Naive thymus-derived CD4-positive, alpha-beta T cell (primary cell): ENCODE measurements around the gene GRM5. TPM values are rescaled to one million over a fixed set of nuclear protein-coding genes. Genes with fewer than 3 reads are reported as not detected.

Experiments
- ATAC-seq: fragments of 150-1000 bp; cut with Tn5 transposase; 2 replicates; pipeline ENCODE4 v1.10.0; 2021; ENCODE audit warnings: mild to moderate bottlenecking, moderate library complexity
- CTCF ChIA-PET: fragments of 350-600 bp; sonication (Branson Sonifier 250); formaldehyde crosslinking; loops from one replicate; lab custom pipeline; 2021; ENCODE audit warnings: antibody characterized with exemption; lab: Charles Lee
- POLR2A ChIA-PET: fragments of 350-600 bp; sonication (Branson Sonifier 250); formaldehyde crosslinking; loops from one replicate; lab custom pipeline; 2021; ENCODE audit warnings: antibody characterized with exemption, inconsistent platforms; lab: Charles Lee
- DNase-seq, 9 donors: peaks; one replicate each; pipeline versions ENCODE4 v3.0.0 to v3.0.0-alpha.2; 2020 to 2022; ENCODE audit warnings: mixed read lengths in 1 of 9
- H3K27ac ChIP-seq: one replicate; pipeline ENCODE4 v1.7.0; 2013; ENCODE audit warnings: mild to moderate bottlenecking, low read depth, low read length, moderate library complexity
- H3K27me3 ChIP-seq, 2 donors: one replicate each; pipeline ENCODE4 v1.7.0; 2013; ENCODE audit warnings: low read length in 2 of 2, mild to moderate bottlenecking in 2 of 2, moderate library complexity in 2 of 2; ENCODE audit not compliant: control insufficient read depth in 2 of 2, insufficient read depth in 2 of 2
- H3K36me3 ChIP-seq, 3 experiments: 1 replicate in 2 of 3; 2 replicates in 1 of 3; pipeline ENCODE4 v1.7.0; 2013; ENCODE audit warnings: low read length in 3 of 3, mild to moderate bottlenecking in 3 of 3, moderate library complexity in 1 of 3; ENCODE audit not compliant: insufficient read depth in 3 of 3, control insufficient read depth in 2 of 3
- H3K4me1 ChIP-seq, 2 donors: one replicate each; pipeline ENCODE4 v1.7.0; 2013; ENCODE audit warnings: low read length in 2 of 2, mild to moderate bottlenecking in 2 of 2, moderate library complexity in 1 of 2; ENCODE audit not compliant: control insufficient read depth in 2 of 2, insufficient read depth in 2 of 2
- H3K4me3 ChIP-seq: 2 replicates; pipeline ENCODE4 v1.7.0; 2013; ENCODE audit warnings: mild to moderate bottlenecking, low read length
- H3K9me3 ChIP-seq, 3 experiments: 1 replicate in 2 of 3; 2 replicates in 1 of 3; pipeline ENCODE4 v1.7.0; 2013; ENCODE audit warnings: low read length in 3 of 3; ENCODE audit not compliant: control insufficient read depth in 2 of 3
- H3K27ac Mint-ChIP-seq, 9 donors: one replicate each; pipeline ENCODE4 v1.8.0; 2020 to 2022; ENCODE audit warnings: mixed read lengths in 9 of 9, mild to moderate bottlenecking in 8 of 9, moderate library complexity in 5 of 9, inconsistent platforms in 2 of 9
- H3K27me3 Mint-ChIP-seq, 5 donors: one replicate each; pipeline ENCODE4 v1.8.0; 2021 to 2022; ENCODE audit warnings: mixed read lengths in 5 of 5, mild to moderate bottlenecking in 1 of 5
- H3K36me3 Mint-ChIP-seq, 5 donors: one replicate each; pipeline ENCODE4 v1.8.0; 2020 to 2022; ENCODE audit warnings: mixed read lengths in 5 of 5, mild to moderate bottlenecking in 3 of 5, inconsistent platforms in 1 of 5
- H3K4me1 Mint-ChIP-seq, 7 donors: one replicate each; pipeline ENCODE4 v1.8.0; 2020 to 2022; ENCODE audit warnings: mixed read lengths in 7 of 7, mild to moderate bottlenecking in 3 of 7, inconsistent platforms in 1 of 7
- H3K4me3 Mint-ChIP-seq, 10 donors: one replicate each; pipeline ENCODE4 v1.8.0; 2020 to 2022; ENCODE audit warnings: mild to moderate bottlenecking in 10 of 10, mixed read lengths in 10 of 10, moderate library complexity in 6 of 10, inconsistent platforms in 2 of 10
- H3K9me3 Mint-ChIP-seq, 11 donors: one replicate each; pipeline ENCODE4 v1.8.0; 2020 to 2022; ENCODE audit warnings: mixed read lengths in 11 of 11, mild to moderate bottlenecking in 4 of 11, inconsistent platforms in 1 of 11, moderate library complexity in 1 of 11
- intact Hi-C, 2 donors: fragments of 100-400 bp; cut with micrococcal nuclease; formaldehyde crosslinking; loops; one replicate each; pipeline ENCODE4 v1.15.1; 2023
- polyA plus RNA-seq, 2 donors: library from polyadenylated mRNA; unstranded; fragments of 300-500 nt; fragmentation: Illumina TruSeq; gene quantifications; one replicate each; pipeline ENCODE4 v1.2.3, GENCODE V29; 2021
- total RNA-seq, 6 experiments: library from RNA in 5 of 6; stranded (reverse) in 5 of 6; gene quantifications; 1 replicate in 5 of 6; 2 replicates in 1 of 6; pipeline ENCODE4 v1.2.3 and lab custom pipeline; 2021 to 2026

The GRM5 gene
- total and polyA plus RNA-seq, 7 experiments from 2014 or later, result not detected

DNA sequence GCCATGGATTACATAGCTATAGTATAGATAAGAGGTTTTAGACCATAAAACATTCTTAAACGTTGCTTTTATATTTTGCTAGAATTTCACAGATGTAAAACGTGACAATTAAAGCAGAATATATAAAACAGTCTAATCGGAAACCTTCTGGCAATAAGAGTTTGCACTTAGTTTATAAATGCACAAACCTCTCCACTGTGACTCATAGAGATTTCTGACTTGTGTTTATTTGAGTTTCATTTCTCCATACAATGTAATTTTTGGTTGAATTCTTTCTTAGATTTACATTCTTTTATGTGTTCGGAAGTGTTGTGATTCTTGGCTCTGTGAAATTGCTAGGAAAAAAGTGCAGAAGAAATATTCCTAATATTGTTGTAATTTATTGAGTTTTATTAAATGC is 439.6 kb downstream of the GRM5 start:
- no peaks in the 10 kb centered on the region for H3K4me1 ChIP-seq
- H3K27me3 Mint-ChIP-seq, result no peaks in the 10 kb centered on the region
- H3K27ac ChIP-seq, result no peak overlapping the region
- DNase-seq, result no peak
- intact Hi-C loops, result no loop called here
- no peaks in the 10 kb centered on the region for H3K36me3 Mint-ChIP-seq
- ChIA-PET POLR2A (no interaction called here), CTCF (no interaction called here)
- no peak overlapping the region for H3K4me3 ChIP-seq
- no peaks in the 10 kb centered on the region for H3K36me3 ChIP-seq
- no peaks in the 10 kb centered on the region for H3K4me1 Mint-ChIP-seq
- H3K4me3 Mint-ChIP-seq, result no peak overlapping the region
- H3K27ac Mint-ChIP-seq, result no peak overlapping the region
- no peaks in the 10 kb centered on the region for H3K9me3 ChIP-seq
- H3K27me3 ChIP-seq, result no peaks in the 10 kb centered on the region
- H3K9me3 Mint-ChIP-seq, result peaks cover 0 to 2% (median 0%) of the 10 kb centered on the region in 11 donors
- ATAC-seq, result no peak

GRCh38 chr11:88623531-88623930 is 442.3 kb downstream of the GRM5 start:
- no peaks in the 10 kb centered on the region for H3K9me3 ChIP-seq
- DNase-seq (no peak), ATAC-seq (no peak)
- peaks cover 0 to 2% (median 0%) of the 10 kb centered on the region in 11 donors for H3K9me3 Mint-ChIP-seq
- H3K27me3 ChIP-seq, result no peaks in the 10 kb centered on the region
- H3K27ac Mint-ChIP-seq, result no peak overlapping the region
- H3K4me3 ChIP-seq, result no peak overlapping the region
- intact Hi-C loops, result no loop called here
- ChIA-PET POLR2A (no interaction called here), CTCF (no interaction called here)
- no peaks in the 10 kb centered on the region for H3K27me3 Mint-ChIP-seq
- H3K36me3 Mint-ChIP-seq, result no peaks in the 10 kb centered on the region
- no peaks in the 10 kb centered on the region for H3K4me1 Mint-ChIP-seq
- no peaks in the 10 kb centered on the region for H3K4me1 ChIP-seq
- H3K36me3 ChIP-seq, result no peaks in the 10 kb centered on the region
- H3K27ac ChIP-seq, result no peak overlapping the region
- H3K4me3 Mint-ChIP-seq, result no peak overlapping the region

DNA sequence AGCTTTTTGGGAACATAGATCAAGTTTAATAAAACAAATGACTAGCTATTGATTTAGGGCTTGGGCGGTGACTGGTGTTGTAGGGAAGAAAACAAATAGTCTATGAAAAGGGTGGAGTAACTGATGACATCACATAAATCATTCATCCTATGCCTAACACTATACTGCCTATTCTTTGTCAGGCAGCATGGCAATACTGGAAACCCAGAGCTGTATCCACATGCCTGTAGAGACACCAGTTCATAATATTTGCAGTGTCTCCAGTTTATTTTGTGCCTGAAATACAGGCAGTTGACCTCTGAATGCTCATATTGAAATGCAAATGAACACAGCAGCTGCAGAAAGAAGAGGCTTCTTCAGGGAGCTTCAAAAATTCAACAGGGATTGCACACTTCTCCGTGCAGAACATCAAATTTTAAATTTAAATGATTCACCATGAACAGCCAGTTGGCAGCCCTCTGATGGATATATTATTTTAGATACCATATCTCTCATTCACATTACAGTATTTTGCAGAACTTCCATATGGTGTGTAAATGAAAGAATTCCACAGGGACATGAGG is 445.1 kb downstream of the GRM5 start:
- H3K4me1 ChIP-seq, result no peaks in the 10 kb centered on the region
- H3K36me3 Mint-ChIP-seq, result no peaks in the 10 kb centered on the region
- H3K36me3 ChIP-seq, result no peaks in the 10 kb centered on the region
- intact Hi-C loops, result no loop called here
- no peaks in the 10 kb centered on the region for H3K27me3 ChIP-seq
- ChIA-PET POLR2A (no interaction called here), CTCF (no interaction called here)
- H3K9me3 ChIP-seq, result no peaks in the 10 kb centered on the region
- DNase-seq (no peak), ATAC-seq (no peak)
- H3K27ac ChIP-seq, result no peak overlapping the region
- H3K4me3 ChIP-seq, result no peak overlapping the region
- no peak overlapping the region for H3K4me3 Mint-ChIP-seq
- peaks cover 0 to 4% (median 0%) of the 10 kb centered on the region in 5 donors for H3K27me3 Mint-ChIP-seq
- peaks cover 0 to 5% (median 0%) of the 10 kb centered on the region in 7 donors for H3K4me1 Mint-ChIP-seq
- peaks cover 0 to 4% (median 0%) of the 10 kb centered on the region in 11 donors for H3K9me3 Mint-ChIP-seq
- H3K27ac Mint-ChIP-seq, result no peak overlapping the region

- H3K4me1 ChIP-seq, result no peaks in the 10 kb centered on the region
- H3K36me3 Mint-ChIP-seq, result no peaks in the 10 kb centered on the region
- H3K27me3 Mint-ChIP-seq, result peaks cover 0 to 4% (median 0%) of the 10 kb centered on the region in 5 donors
- H3K27me3 ChIP-seq, result no peaks in the 10 kb centered on the region
- ChIA-PET CTCF (no interaction called here), POLR2A (no interaction called here)
- intact Hi-C loops, result no loop called here
- H3K27ac Mint-ChIP-seq, result no peak overlapping the region
- H3K9me3 Mint-ChIP-seq, result peaks cover 0 to 4% (median 0%) of the 10 kb centered on the region in 11 donors
- H3K36me3 ChIP-seq, result no peaks in the 10 kb centered on the region
- H3K4me1 Mint-ChIP-seq, result peaks cover 0 to 6% (median 0%) of the 10 kb centered on the region in 7 donors
- ATAC-seq (no peak), DNase-seq (no peak)
- H3K27ac ChIP-seq, result no peak overlapping the region
- H3K9me3 ChIP-seq, result no peaks in the 10 kb centered on the region
- H3K4me3 Mint-ChIP-seq, result no peak overlapping the region
- no peak overlapping the region for H3K4me3 ChIP-seq
Observed at GRCh38 chr11:88619656-88620385, 446.0 kb downstream of the GRM5 start.

DNA sequence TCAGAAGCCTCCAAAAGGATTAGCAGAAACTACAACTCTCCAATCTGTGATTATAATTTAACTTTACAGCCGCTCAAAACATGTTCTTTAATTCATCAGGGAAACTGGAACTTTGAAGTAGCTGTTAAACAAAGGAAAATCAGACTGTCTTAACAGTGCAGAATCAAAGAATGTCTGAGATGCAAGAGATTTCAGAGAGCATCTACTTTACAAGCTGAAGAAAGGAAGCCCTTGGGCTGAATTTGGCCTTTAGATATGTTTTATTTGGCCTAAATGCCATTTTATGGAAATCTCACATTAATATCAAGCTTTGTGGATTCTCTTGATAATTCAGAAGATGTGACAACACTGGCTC is 446.7 kb downstream of the GRM5 start:
- no peak overlapping the region for H3K4me3 ChIP-seq
- H3K9me3 Mint-ChIP-seq, result peaks cover 0 to 2% (median 0%) of the 10 kb centered on the region in 11 donors

GRCh38 chr11:88618327-88619070 is 447.3 kb downstream of the GRM5 start:
- Mint-ChIP-seq H3K36me3 (peaks cover 0 to 1% (median 0%) of the 10 kb centered on the region in 5 donors), H3K4me3 (no peak overlapping the region), H3K27ac (no peak overlapping the region), H3K9me3 (peaks cover 0 to 2% (median 0%) of the 10 kb centered on the region in 11 donors), H3K4me1 (peaks cover 0 to 6% (median 0%) of the 10 kb centered on the region in 7 donors), H3K27me3 (peaks cover 0 to 4% (median 0%) of the 10 kb centered on the region in 5 donors)
- no peak overlapping the region for H3K4me3 ChIP-seq
- H3K9me3 ChIP-seq, result no peaks in the 10 kb centered on the region
- intact Hi-C loops, result no loop called here
- no peaks in the 10 kb centered on the region for H3K36me3 ChIP-seq
- DNase-seq (no peak), ATAC-seq (no peak)
- H3K4me1 ChIP-seq, result no peaks in the 10 kb centered on the region
- CTCF ChIA-PET, result no interaction called here
- POLR2A ChIA-PET, result no interaction called here
- no peak overlapping the region for H3K27ac ChIP-seq
- H3K27me3 ChIP-seq, result no peaks in the 10 kb centered on the region

More for the DNA sequence above, 446.7 kb downstream of the GRM5 start:
- Mint-ChIP-seq H3K27me3 (peaks cover 0 to 4% (median 0%) of the 10 kb centered on the region in 5 donors), H3K4me1 (peaks cover 0 to 6% (median 0%) of the 10 kb centered on the region in 7 donors), H3K27ac (no peak overlapping the region), H3K36me3 (no peaks in the 10 kb centered on the region), H3K4me3 (no peak overlapping the region)
- ChIA-PET POLR2A (no interaction called here), CTCF (no interaction called here)
- Histone ChIP-seq H3K4me1 (no peaks in the 10 kb centered on the region), H3K27me3 (no peaks in the 10 kb centered on the region), H3K27ac (no peak overlapping the region), H3K9me3 (no peaks in the 10 kb centered on the region), H3K36me3 (no peaks in the 10 kb centered on the region)
- intact Hi-C loops, result no loop called here
- ATAC-seq (no peak), DNase-seq (no peak)
